ENCODE results near the gene CFAP73.
"Not testable (repeated sequence)": the region's sequence is repeated elsewhere in the genome, so short reads cannot be mapped to it uniquely, and the experiment has no call there.

Gene CFAP73

GRCh38 chr12:113196582-113196981 lies 47.1 kb downstream of the CFAP73 start:
- no peak for DNase-seq

GRCh38 chr12:113196990-113197389 lies 47.5 kb downstream of the CFAP73 start:
- peak; percentile 79 for DNase-seq

- DNase-seq = no peak
Measured at GRCh38 chr12:113197518-113198077, 48.1 kb downstream of the CFAP73 start.

GRCh38 chr12:113198296-113198695 lies 48.8 kb downstream of the CFAP73 start:
- no peak for DNase-seq

GRCh38 chr12:113200021-113200797 lies 50.7 kb downstream of the CFAP73 start:
- no peak for DNase-seq

- DNase-seq = no peak
Measured at GRCh38 chr12:113201187-113202177, 52.0 kb downstream of the CFAP73 start.

DNA sequence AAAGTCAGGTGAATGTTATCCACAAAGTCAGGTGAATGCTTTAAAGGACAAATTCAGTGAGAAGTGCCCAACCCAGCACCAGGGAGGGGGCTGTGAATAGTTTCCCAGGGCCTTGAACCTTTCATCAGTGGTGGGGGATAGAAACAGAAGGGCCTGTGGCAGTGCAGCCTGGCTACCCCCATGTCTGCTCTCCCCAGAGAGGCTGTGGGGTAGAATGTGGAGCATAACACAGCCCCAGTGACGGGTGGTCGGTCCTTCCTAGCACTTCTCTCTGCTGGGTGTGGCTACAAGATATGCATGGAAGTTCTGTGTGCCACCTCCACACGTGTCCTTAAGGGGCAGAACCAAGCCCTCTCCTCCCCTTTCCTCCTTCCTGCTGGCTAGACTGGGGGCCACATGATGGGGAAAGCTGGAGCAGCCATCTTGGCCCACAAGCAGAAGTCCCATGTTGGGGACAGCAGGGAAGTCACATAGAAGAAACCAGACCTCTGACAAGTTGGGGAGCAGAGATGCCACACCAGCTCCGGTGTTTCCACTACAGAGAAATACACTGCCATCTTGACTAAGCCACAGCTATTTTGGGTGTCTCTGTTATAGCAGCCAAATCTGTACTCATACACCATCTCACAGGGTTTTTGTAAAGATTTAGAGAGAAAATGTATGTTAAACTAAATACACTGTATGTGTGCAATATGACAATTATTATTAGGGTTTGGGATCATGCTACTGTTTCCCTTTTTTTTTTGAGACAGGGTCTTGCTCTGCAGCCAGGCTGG lies 53.0 kb downstream of the CFAP73 start:
- DNase-seq = no peak

GRCh38 chr12:113203852-113204760 lies 54.6 kb downstream of the CFAP73 start:
- no peak for DNase-seq

DNA sequence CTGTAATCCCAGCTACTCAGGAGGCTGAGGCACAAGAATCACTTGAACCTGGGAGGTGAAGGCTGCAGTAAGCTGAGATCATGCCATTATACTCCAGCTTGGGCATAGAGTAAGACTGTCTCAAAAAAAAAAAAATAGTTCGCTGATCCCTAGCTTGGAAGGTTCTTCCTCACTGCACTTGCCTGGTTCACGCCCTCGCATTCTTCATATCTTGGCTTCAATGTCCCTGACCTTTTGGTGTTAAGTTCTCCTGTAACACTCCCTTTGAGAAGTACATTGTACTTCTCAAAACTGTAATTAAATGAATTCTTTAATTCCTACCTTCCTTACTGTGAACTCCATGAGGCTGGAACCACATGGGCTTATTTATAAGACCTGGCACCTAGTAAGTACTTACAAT lies 55.3 kb downstream of the CFAP73 start:
- DNase-seq = no peak

- DNase-seq = not testable (repeated sequence)
Measured at GRCh38 chr12:113206802-113207201, 57.3 kb downstream of the CFAP73 start.

DNA sequence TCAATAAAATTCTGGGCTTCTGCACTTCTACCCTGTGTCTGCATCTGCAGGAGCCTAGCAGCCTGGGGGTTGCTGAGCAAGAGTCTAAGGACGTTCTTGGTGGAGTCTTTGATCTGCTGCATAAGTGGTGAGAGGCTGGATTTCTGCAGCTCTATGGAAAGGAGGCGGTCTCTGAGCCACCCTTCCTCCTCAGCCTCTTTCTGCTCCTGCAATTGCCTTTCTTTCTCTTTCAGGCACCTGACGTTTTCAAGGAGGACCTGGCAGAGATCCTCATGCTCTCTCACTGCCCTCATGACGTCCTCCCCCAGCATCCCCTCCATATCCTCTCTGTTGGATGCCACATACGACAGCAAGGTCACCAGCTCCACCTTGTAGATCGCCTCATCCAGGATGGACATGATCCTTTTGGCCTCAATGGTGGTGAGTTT lies 58.1 kb downstream of the CFAP73 start:
- DNase-seq = no peak

GRCh38 chr12:113208041-113208934 lies 58.8 kb downstream of the CFAP73 start:
- no peak for DNase-seq

Measured in eye (tissue), 1 donor.